HG03521 (cell line): ENCODE data around the gene PANX2.

Experiments
- ATAC-seq: cut with Tn5 transposase; IDR thresholded peaks from one replicate; pipeline ENCODE4 v1.9.1; 2021; ENCODE audit warnings: mild to moderate bottlenecking, moderate library complexity; ENCODE audit not compliant: unreplicated experiment

Gene PANX2

DNA sequence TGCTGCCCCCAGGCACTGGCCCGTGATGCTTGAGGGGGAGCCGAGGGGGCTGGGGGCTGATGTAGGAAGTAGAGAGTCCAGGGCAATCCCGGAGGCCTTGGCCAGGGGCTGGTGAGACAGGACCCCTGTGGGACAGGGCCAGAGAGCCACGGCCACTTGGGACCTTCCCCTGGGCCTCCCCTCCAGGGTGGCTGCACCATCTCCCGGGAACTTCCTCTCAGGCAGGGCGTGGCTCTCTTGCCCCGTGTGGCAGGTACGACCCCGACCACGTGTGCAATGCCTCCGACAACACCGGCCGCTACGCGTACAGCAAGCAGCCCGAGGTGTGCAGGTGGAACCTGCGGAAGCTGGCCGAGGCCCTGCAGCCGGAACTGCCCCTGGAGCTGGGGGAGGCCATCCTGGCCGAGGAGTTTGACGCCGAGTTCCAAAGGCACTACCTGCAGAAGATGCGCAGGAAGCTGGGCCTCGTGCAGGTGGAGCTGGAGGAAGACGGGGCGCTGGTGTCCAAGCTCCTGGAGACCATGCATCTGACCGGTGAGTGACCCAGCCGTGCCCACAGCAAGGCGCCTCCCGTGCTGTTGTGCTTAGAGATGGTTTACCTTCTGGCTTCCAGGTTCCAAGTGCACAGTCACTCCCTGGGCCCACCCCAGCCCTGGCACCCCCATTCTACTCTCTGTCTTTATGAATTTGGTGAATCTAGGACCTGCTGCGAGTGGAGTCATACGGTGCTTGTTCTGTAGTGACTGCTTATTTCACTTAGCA, 40.0 kb downstream of the PANX2 start:
- no peak for ATAC-seq

GRCh38 chr22:50211147-50211546, 40.6 kb downstream of the PANX2 start:
- no peak for ATAC-seq

DNA sequence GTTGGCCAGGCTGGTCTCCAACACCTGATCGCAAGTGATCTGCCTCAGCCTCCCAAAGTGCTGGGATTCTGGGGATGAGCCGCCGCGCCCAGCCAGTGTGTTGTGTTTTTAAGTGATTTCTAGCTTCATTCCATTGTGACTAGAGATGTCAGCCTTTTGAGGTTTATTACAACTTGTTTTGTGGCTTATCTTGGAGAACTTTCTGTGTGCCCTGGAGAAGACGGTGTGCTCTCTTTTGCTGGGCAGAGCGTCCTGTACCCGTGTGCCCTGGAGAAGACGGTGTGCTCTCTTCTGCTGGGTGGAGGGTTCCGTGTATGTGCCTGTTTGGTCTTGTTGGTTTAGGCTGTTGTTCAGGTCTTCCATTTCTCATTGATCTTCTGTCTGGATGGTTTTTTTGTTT, 42.7 kb downstream of the PANX2 start:
- ATAC-seq, result no peak

- no peak for ATAC-seq
These were observed 44.9 kb downstream of the PANX2 start for GRCh38 chr22:50215297-50216054.

GRCh38 chr22:50216055-50216683, 45.6 kb downstream of the PANX2 start:
- ATAC-seq, result no peak

GRCh38 chr22:50216684-50217520, 46.4 kb downstream of the PANX2 start:
- no peak for ATAC-seq

DNA sequence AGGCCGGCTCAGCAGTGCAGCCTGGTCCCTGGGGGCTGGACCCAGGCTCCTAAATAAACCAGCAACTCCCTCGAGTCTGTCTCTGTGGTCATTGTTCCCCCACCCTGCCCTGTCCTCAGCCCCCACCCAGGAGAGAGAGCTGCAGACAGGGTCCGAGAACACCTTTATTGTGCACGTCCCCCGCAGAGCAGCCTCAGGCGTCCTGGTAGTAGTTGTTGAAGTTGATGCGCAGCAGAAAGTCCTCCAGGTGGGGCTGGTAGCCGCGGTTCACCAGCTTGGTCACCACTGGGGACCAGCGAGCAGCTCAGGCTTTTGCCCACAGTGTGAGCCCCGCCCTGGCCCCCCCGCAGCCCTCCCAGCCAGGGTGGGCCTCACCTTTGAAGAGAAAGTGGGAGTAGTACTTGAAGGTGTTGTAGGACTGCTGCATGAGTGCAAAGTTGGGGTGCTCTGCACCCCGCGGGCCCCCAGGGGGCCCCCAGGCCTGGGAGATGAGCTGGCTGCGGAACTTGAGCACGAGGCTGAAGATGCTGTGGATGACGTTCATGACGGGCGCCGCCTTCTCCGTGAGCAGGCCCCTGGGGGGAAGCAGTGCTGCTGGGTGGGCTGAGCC, 47.1 kb downstream of the PANX2 start:
- ATAC-seq, result no peak

- ATAC-seq, result no peak
These were observed 47.8 kb downstream of the PANX2 start for GRCh38 chr22:50218153-50218995.

DNA sequence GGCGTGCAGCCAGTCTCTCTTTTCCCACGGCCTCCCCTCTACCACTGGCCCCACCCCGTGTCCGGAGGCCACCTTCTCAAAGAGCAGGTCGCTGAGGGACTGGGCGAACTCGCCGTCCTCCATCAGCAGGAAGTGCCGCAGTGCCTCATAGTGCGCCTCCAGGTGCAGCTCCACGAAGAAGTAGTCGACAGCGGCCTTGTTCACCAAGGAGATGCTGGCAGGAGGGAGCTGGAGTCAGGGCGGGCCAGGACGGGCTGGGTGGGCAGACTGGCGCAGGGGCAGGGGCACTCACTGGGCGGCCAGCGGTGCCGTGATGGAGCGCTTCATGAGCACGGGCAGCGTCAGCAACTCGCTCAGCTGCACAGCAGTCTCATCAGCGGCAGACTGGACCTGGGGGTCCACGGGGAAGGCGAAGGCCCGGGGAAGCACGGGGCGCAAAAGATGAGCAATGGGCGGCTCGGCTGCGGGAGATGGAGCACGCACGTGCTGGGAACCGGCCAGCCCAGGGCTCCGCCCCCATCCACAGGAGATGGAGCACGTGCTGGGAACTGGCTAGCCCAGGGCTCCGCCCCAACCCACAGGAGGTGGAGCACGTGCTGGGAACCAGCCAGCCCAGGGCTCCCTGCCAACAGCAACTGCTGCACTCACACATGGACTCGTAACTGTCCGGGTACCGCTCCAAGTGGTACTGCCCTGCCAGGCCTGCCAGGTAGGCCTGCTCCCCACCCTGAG, 48.6 kb downstream of the PANX2 start:
- no peak for ATAC-seq

DNA sequence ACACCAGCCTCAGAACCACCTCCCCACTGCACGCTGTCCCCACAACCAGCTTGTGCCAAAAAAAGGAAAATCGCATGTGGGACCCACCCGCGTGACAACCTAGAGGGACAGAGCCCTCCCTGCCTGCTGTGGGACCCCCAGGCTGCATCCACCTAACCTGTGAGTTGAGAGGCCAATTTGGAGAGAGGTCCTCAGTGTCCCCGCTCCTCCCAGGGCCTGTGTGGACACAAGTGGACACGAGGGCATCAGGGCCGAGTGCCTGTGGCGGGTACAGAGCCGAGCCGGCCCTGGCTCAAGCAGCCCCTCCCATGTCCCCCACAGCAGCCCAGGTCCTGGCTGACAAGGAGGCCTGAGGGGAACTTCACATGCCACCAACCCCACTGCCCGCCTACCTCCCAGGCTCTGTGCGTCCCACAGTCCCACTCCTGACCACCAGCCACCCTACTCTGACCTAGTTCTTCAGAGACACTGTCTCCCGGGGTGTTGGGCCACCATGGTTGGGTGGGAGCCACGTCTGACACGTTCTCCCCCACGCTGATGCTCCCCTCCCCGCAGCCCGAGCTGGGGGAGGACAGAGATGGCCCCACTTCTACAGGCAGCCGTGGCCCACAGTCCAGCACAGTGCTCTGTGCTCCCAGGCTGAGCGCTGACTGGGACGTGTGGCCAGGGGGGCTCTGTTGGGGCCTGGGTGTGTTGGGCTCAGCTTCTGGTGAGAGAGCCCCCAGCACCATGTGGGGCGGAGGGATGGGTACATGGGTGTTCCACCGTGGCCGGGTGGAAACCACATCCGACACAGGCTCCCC, 49.5 kb downstream of the PANX2 start:
- no peak for ATAC-seq

DNA sequence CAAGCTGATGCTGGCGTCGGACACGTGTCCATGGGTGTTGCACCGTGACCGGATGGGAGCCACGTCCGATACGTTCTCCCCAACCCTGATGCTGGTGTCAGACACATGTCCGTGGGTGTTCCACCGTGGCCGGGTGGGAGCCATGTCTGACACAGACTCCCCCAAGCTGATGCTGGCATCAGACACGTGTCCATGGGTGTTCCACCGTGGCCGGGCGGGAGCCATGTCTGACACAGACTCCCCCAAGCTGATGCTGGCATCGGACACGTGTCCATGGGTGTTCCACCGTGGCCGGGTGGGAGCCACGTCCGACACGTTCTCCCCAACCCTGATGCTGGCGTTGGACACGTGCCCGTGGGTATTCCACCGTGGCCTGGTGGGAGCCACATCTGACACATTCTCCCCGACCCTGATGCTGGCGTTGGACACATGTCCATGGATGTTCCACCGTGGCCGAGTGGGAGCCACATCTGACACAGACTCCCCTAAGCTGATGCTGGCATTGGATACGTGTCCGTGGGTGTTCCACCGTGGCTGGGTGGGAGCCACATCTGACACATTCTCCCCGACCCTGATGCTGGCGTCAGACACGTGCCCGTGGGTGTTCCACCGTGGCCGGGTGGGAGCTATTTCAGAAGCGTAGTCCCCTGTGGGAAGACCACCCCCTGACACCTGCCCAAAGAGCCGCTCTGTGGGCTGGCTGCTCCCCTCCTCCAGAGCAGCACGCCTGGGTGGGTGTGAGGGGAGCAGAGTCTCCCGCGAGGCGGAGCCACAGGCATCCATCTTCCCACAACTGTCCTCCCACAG, 50.3 kb downstream of the PANX2 start:
- no peak for ATAC-seq

DNA sequence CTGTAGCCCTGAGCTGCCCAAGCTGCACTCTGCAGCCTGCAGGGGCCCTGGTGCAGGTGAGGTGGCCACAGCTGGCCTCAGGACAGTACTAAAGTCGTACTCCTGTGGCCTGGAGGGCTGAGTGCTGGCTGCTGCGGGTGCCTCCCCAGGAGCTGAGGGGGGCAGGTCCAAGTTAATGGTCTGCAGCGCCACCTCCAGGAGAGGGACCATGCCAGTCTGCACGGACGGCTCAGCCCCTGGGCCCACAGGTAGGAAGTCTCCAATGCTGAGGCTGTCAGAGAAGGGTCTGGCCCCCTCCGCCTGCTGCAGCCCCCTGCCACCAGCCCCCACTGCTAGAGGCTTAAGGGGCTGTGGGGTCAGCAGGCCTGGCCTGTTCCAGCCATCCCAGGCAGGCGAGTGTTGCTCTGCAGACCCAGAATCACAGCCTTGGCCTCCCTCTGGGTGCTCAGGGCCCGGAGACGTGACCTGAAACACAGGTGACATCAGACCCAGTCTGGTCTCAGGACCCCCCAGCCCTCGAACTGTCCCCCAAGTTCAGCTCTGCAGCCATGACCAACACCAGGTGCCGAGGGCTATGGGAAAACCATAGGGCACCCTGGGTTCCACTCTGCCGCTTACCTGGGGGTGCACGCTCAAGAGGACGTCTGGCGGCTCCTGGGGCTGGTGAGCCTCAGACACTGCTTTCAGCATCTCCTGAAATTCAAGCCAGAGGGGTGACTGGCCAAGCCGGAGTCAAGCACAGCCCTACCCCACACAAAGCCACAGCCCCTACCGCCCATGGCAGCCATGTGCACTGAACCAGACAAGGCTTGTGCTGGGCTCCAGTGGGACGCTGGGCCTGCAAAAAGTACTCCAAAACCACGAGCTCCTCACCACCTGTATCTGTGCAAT, 51.1 kb downstream of the PANX2 start:
- ATAC-seq, result no peak

- ATAC-seq, result no peak
These were observed 52.0 kb downstream of the PANX2 start for GRCh38 chr22:50222508-50222907.

GRCh38 chr22:50224071-50224470, 53.5 kb downstream of the PANX2 start:
- ATAC-seq, result no peak

DNA sequence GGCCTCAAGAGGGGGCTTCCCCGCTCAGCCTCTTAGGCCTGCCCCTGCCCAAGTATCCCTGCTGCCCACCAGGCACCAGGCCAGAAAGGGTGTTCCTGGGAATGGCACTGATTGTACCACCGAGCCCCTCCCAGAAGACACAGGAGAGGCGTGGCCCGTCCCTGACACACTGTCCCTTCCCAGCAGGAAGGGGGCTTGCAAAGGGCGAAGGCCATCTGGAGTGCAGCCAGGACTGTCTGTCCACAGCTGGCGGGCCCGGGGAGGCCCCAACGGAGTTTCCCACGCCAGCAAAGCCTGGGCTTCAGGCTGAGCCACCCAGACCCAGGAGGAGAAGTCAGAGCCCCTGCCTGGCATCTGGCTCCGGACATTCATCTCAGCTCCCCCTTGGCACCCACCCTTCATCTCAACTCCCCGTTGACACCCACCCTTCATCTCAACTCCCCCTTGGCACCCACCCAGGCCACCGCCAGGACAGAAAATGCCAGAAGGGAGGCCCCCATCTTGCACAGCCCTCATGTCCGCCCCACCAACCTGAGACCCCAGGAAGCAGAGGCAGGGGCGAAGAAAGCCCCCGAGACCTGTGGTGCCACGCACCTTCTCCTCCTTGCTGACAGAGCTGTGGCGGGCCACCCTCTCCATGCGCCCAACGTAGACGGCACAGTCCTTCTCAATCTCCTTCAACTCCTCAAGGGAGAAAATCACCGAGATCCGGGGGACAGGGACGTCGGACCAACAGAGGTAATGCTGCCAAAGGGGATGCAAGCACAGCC, 54.9 kb downstream of the PANX2 start:
- no peak for ATAC-seq
